Upper lobe of left lung (tissue), 4 donors: ENCODE measurements around the gene ULK4.

Experiments used
- CTCF ChIP-seq, 6 experiments: fragments of 450-650 bp in 4 of 6; fragments of 200-600 bp in 2 of 6; sonication (generic) in 2 of 6; IDR thresholded peaks; one replicate each; pipeline ENCODE4 v1.5.1; 2016 to 2019; ENCODE audit warnings: antibody characterized with exemption in 6 of 6
- POLR2A ChIP-seq, 4 donors: fragments of 450-650 bp; IDR thresholded peaks; one replicate each; pipeline ENCODE4 v1.5.1; 2016 to 2017; ENCODE audit warnings: antibody characterized with exemption in 4 of 4, mild to moderate bottlenecking in 2 of 4

- TF ChIP-seq POLR2A (IDR thresholded peaks at IDR 0.05), result no peak
- no peak for TF ChIP-seq CTCF (IDR thresholded peaks at IDR 0.05)
Measured at GRCh38 chr3:41963823-41964222, 1.9 kb upstream of the ULK4 start.
